Endodermal cell (in vitro differentiated cells): ENCODE data around the gene GNAL. TPM values are rescaled to one million over a fixed set of nuclear protein-coding genes. Genes with fewer than 3 reads are reported as not detected.

ENCODE experiments used
- DNase-seq: peaks from one replicate; pipeline ENCODE4 v3.0.0-alpha.2; 2017
- H3K27ac ChIP-seq: 2 replicates; pipeline ENCODE4 v1.5.1; 2013; ENCODE audit warnings: mild to moderate bottlenecking, low read depth, low read length, moderate library complexity
- H3K27me3 ChIP-seq: 2 replicates; pipeline ENCODE4 v1.6.1; 2013; ENCODE audit warnings: mild to moderate bottlenecking, low read length, moderate library complexity; ENCODE audit not compliant: insufficient read depth, control insufficient read depth, poor library complexity, severe bottlenecking
- H3K36me3 ChIP-seq: 2 replicates; pipeline ENCODE4 v1.7.0; 2013; ENCODE audit warnings: mild to moderate bottlenecking, low read length, moderate library complexity; ENCODE audit not compliant: control insufficient read depth, insufficient read depth
- H3K4me1 ChIP-seq: one replicate; pipeline ENCODE4 v1.7.0; 2013; ENCODE audit warnings: low read length; ENCODE audit not compliant: control insufficient read depth, insufficient read depth
- H3K4me3 ChIP-seq: 2 replicates; pipeline ENCODE4 v1.5.1; 2013; ENCODE audit warnings: mild to moderate bottlenecking, low read length, moderate library complexity
- H3K9ac ChIP-seq: 2 replicates; pipeline ENCODE4 v1.6.1; 2013; ENCODE audit warnings: mild to moderate bottlenecking, low read length, moderate library complexity; ENCODE audit not compliant: poor library complexity, severe bottlenecking; ENCODE audit errors: extremely low read depth
- H3K9me3 ChIP-seq: 2 replicates; pipeline ENCODE4 v1.6.1; 2013; ENCODE audit warnings: mild to moderate bottlenecking, low read length, moderate library complexity; ENCODE audit not compliant: control insufficient read depth
- H3K27ac Mint-ChIP-seq: 2 replicates; pipeline ENCODE4 v1.8.0; 2020; ENCODE audit warnings: mixed read lengths
- H3K27me3 Mint-ChIP-seq: 2 replicates; pipeline ENCODE4 v1.8.0; 2021; ENCODE audit warnings: mild to moderate bottlenecking, mixed read lengths; ENCODE audit not compliant: insufficient read depth
- H3K36me3 Mint-ChIP-seq: 2 replicates; pipeline ENCODE4 v1.8.0; 2020; ENCODE audit warnings: low read depth, mixed read lengths
- H3K4me1 Mint-ChIP-seq: 2 replicates; pipeline ENCODE4 v1.8.0; 2020; ENCODE audit warnings: mixed read lengths
- H3K4me3 Mint-ChIP-seq: 2 replicates; pipeline ENCODE4 v1.8.0; 2020; ENCODE audit warnings: mild to moderate bottlenecking, moderate library complexity, mixed read lengths
- H3K9me3 Mint-ChIP-seq: 2 replicates; pipeline ENCODE4 v1.8.0; 2020; ENCODE audit warnings: mild to moderate bottlenecking, mixed read lengths
- CTCF ChIP-seq: fragments of 200-600 bp; sonication (generic); conservative IDR thresholded peaks from 2 replicates; pipeline ENCODE4 v1.5.0; 2021; ENCODE audit warnings: antibody characterized with exemption, mild to moderate bottlenecking
- WGBS, 2 experiments: methylation state at CpG; one replicate each; pipeline versions ENCODE4 v1.1.5 to v1.1.7; 2013; ENCODE audit warnings: missing lambda C conversion rate in 2 of 2, mixed read lengths in 1 of 2; ENCODE audit not compliant: insufficient coverage in 1 of 2, insufficient read length in 1 of 2; 5-methylcytosine and 5-hydroxymethylcytosine counted together
- microRNA-seq: library from miRNA; unstranded; fragments of <30 nt; microRNA quantifications from one replicate; pipeline ENCODE4 v1.2.0, GENCODE V29; 2020; ENCODE audit warnings: borderline microRNAs expressed
- total RNA-seq, 2 donors: library from RNA; stranded (reverse); fragmentation: NEBNext Ultra II Directional in 1 of 2; extraction: Animal tissue kit (Norgen Biotek cat#: 25700) in 1 of 2; gene quantifications; 2 replicates in 1 of 2; 3 replicates in 1 of 2; pipeline ENCODE4 v1.2.1, GENCODE V29; 2021

Gene GNAL
- total RNA-seq, 2 donors from 2014 or later: 37.9 to 58.2 TPM

- Histone ChIP-seq H3K4me3 (no peak overlapping the region), H3K9me3 (no peaks in the 10 kb centered on the region), H3K27ac (no peak overlapping the region), H3K27me3 (no peaks in the 10 kb centered on the region), H3K36me3 (no peaks in the 10 kb centered on the region), H3K9ac (no peak overlapping the region), H3K4me1 (no peaks in the 10 kb centered on the region)
- Mint-ChIP-seq H3K36me3 (no peaks in the 10 kb centered on the region), H3K27me3 (no peaks in the 10 kb centered on the region), H3K27ac (no peak overlapping the region), H3K9me3 (no peaks in the 10 kb centered on the region), H3K4me3 (no peak overlapping the region), H3K4me1 (peaks cover 5% of the 10 kb centered on the region)
- TF ChIP-seq CTCF: no peak
- WGBS, 2 experiments: 92 to 98% methylated on average over 8 to 14 of the region's 14 CpGs
- no peak for DNase-seq
These were observed 243.3 kb downstream of the GNAL start for GRCh38 chr18:11932393-11932792.

Small RNA genes lying within 50 kb of the gene (microRNA-seq; reads per million reads assigned to microRNA genes)
- gene MIR7153: not detected

Other genes with a start within 250 kb of the GNAL start
- gene SLC35G4, start 79.7 kb upstream of the GNAL start, total RNA-seq: not detected
- 10 to 100 TPM; 35.3 to 35.8 TPM for gene CHMP1B, start 162.1 kb downstream of the GNAL start, total RNA-seq
- gene MPPE1, start 219.1 kb downstream of the GNAL start, total RNA-seq: 10 to 100 TPM; 27.3 to 33.5 TPM